GM12878 (cell line): ENCODE results near the gene TUFM.

Experiments used
- CEBPB ChIP-seq, 2 experiments: fragments of 150-350 bp in 1 of 2; IDR thresholded peaks; 2 replicates each; pipeline ENCODE4 v1.6.1; 2012 to 2014; ENCODE audit warnings: low read depth in 2 of 2, low read length in 2 of 2, borderline replicate concordance in 1 of 2, inconsistent platforms in 1 of 2
- PAX8 ChIP-seq: fragments of 450-650 bp; IDR thresholded peaks from 2 replicates; pipeline ENCODE4 v1.6.1; 2017; ENCODE audit warnings: mild to moderate bottlenecking, moderate library complexity
- POLR2A ChIP-seq: IDR thresholded peaks from 2 replicates; pipeline ENCODE4 v1.6.1; 2011; ENCODE audit warnings: low read depth, mild to moderate bottlenecking, low read length
- POLR2AphosphoS5 ChIP-seq: IDR thresholded peaks from 2 replicates; pipeline ENCODE4 v1.6.1; 2011; ENCODE audit warnings: mild to moderate bottlenecking, low read length, inconsistent platforms
- SP1 ChIP-seq: IDR thresholded peaks from one replicate; pipeline ENCODE4 v1.6.1; 2011; ENCODE audit warnings: low read depth, low read length
- ZNF274 ChIP-seq: IDR thresholded peaks from one replicate; pipeline ENCODE4 v1.8.0; 2011; ENCODE audit not compliant: insufficient read length, insufficient read depth
- TF ChIP-seq, protein P1 (sequence below), 3 experiments: IDR thresholded peaks in 2 of 3; conservative IDR thresholded peaks in 1 of 3; 2 replicates each; pipeline ENCODE4 v1.5.1; 2011; ENCODE audit warnings: low read depth in 3 of 3, low read length in 3 of 3, mild to moderate bottlenecking in 3 of 3, control low read depth in 2 of 3, moderate library complexity in 2 of 3, inconsistent platforms in 1 of 3, mixed read lengths in 1 of 3; ENCODE audit not compliant: control insufficient read depth in 2 of 3, insufficient read depth in 1 of 3; ENCODE audit errors: extremely low read depth in 1 of 3
- TF ChIP-seq, protein P2 (sequence below): IDR thresholded peaks from 2 replicates; pipeline ENCODE4 v1.6.1; 2012; ENCODE audit warnings: mild to moderate bottlenecking, low read depth, low read length

DNA sequence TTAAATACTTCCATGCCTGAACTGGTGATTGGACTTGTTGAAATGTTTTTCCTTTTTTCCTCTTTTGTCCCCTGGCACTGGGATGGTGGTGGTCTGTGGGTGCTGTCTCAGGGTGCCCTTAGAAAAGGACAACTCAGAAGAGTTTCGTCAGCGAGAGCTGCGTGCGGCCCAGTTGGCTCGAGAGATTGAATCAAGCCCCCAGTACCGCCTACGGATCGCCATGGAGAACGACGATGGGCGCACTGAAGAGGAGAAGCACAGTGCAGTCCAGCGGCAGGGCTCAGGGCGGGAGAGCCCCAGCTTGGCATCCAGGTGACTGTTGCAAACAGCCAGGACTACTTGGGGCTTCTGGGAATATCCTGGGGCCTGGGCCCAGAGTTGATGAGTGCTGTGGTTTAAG lies 16.4 kb downstream of the TUFM start:
- TF ChIP-seq, protein P1, sequence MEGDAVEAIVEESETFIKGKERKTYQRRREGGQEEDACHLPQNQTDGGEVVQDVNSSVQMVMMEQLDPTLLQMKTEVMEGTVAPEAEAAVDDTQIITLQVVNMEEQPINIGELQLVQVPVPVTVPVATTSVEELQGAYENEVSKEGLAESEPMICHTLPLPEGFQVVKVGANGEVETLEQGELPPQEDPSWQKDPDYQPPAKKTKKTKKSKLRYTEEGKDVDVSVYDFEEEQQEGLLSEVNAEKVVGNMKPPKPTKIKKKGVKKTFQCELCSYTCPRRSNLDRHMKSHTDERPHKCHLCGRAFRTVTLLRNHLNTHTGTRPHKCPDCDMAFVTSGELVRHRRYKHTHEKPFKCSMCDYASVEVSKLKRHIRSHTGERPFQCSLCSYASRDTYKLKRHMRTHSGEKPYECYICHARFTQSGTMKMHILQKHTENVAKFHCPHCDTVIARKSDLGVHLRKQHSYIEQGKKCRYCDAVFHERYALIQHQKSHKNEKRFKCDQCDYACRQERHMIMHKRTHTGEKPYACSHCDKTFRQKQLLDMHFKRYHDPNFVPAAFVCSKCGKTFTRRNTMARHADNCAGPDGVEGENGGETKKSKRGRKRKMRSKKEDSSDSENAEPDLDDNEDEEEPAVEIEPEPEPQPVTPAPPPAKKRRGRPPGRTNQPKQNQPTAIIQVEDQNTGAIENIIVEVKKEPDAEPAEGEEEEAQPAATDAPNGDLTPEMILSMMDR (IDR thresholded peaks at IDR 0.05 in 2 of 3, conservative IDR thresholded peaks at IDR 0.05 in 1 of 3; ENCODE audit: control insufficient read depth in 2 of 3, extremely low read depth in 1 of 3, insufficient read depth in 1 of 3, low read depth in 3 of 3, low read length in 3 of 3): no peak
- TF ChIP-seq ZNF274: no peak
- no peak for TF ChIP-seq PAX8
- no peak for TF ChIP-seq POLR2AphosphoS5
- no peak for TF ChIP-seq SP1
- no peak for TF ChIP-seq CEBPB (IDR thresholded peaks at IDR 0.05; ENCODE audit: borderline replicate concordance in 1 of 2, low read depth in 2 of 2, low read length in 2 of 2)
- TF ChIP-seq POLR2A: no peak; the same call in 1 of the 2 replicates
- TF ChIP-seq, protein P2, sequence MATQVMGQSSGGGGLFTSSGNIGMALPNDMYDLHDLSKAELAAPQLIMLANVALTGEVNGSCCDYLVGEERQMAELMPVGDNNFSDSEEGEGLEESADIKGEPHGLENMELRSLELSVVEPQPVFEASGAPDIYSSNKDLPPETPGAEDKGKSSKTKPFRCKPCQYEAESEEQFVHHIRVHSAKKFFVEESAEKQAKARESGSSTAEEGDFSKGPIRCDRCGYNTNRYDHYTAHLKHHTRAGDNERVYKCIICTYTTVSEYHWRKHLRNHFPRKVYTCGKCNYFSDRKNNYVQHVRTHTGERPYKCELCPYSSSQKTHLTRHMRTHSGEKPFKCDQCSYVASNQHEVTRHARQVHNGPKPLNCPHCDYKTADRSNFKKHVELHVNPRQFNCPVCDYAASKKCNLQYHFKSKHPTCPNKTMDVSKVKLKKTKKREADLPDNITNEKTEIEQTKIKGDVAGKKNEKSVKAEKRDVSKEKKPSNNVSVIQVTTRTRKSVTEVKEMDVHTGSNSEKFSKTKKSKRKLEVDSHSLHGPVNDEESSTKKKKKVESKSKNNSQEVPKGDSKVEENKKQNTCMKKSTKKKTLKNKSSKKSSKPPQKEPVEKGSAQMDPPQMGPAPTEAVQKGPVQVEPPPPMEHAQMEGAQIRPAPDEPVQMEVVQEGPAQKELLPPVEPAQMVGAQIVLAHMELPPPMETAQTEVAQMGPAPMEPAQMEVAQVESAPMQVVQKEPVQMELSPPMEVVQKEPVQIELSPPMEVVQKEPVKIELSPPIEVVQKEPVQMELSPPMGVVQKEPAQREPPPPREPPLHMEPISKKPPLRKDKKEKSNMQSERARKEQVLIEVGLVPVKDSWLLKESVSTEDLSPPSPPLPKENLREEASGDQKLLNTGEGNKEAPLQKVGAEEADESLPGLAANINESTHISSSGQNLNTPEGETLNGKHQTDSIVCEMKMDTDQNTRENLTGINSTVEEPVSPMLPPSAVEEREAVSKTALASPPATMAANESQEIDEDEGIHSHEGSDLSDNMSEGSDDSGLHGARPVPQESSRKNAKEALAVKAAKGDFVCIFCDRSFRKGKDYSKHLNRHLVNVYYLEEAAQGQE: no peak
